ENCODE measurements around the gene UBE2D4. TPM values are rescaled to one million over a fixed set of nuclear protein-coding genes. Genes with fewer than 3 reads are reported as not detected.

The UBE2D4 gene
- total and polyA plus RNA-seq, 2 donors (not counting 3 experiments of a cell fraction or from before 2014, with no cell fraction given), result 11.3 to 19.8 TPM

- Histone ChIP-seq H3K27ac (ENCODE audit: insufficient read depth, low read depth, low read length) (no peak overlapping the region), H4K20me1 (replicated peaks; ENCODE audit: control insufficient read depth, extremely low read depth, insufficient read depth, low read length) (no peaks in the 10 kb centered on the region), H3K36me3 (ENCODE audit: control insufficient read depth in 2 of 2, extremely low read depth in 1 of 2, insufficient read depth in 2 of 2, low read length in 2 of 2) (peaks cover 0 to 2% of the 10 kb centered on the region in 2 experiments), H3K9me3 (replicated peaks; ENCODE audit: control insufficient read depth, insufficient read depth, low read length) (no peaks in the 10 kb centered on the region), H3K4me2 (ENCODE audit: insufficient read depth, low read length) (no peak overlapping the region), H3K4me1 (ENCODE audit: control insufficient read depth, extremely low read depth, insufficient read depth, low read length) (peaks cover 4% of the 10 kb centered on the region), H3K9me1 (replicated peaks; ENCODE audit: control insufficient read depth, extremely low read depth, insufficient read depth, low read length) (no peaks in the 10 kb centered on the region), H3K27me3 (ENCODE audit: control insufficient read depth in 2 of 2, insufficient read depth in 2 of 2, low read length in 2 of 2) (no peaks in the 10 kb centered on the region), H2AFZ (ENCODE audit: low read depth, low read length) (no peak overlapping the region), H3K4me3 (replicated peaks in 1 of 3; ENCODE audit: insufficient read depth in 1 of 3, low read depth in 1 of 3, low read length in 3 of 3) (no peak overlapping the region), H3K79me2 (ENCODE audit: control insufficient read depth, insufficient read depth, low read length) (no peaks in the 10 kb centered on the region), H3K9ac (replicated peaks; ENCODE audit: extremely low read depth, insufficient read depth, low read length) (no peak overlapping the region)
- TF ChIP-seq MYC (IDR thresholded peaks at IDR 0.05; ENCODE audit: low read depth, low read length) (no peak), POLR2AphosphoS5 (IDR thresholded peaks at IDR 0.05; ENCODE audit: insufficient read depth, low read depth, low read length) (no peak), CTCF (IDR thresholded peaks at IDR 0.05; ENCODE audit: extremely low read depth in 1 of 2, insufficient read depth in 1 of 2, low read depth in 1 of 2, low read length in 2 of 2) (no peak), POLR2A (IDR thresholded peaks at IDR 0.05; ENCODE audit: low read depth, low read length) (no peak), FOS (IDR thresholded peaks at IDR 0.05; ENCODE audit: borderline replicate concordance, insufficient read depth, low read length) (no peak), GATA2 (IDR thresholded peaks at IDR 0.05; ENCODE audit: insufficient read depth, insufficient read length, low read depth, low read length) (no peak), JUN (IDR thresholded peaks at IDR 0.05; ENCODE audit: borderline replicate concordance, insufficient read depth, insufficient read length, low read depth) (no peak), EZH2 (IDR thresholded peaks at IDR 0.05; ENCODE audit: borderline replicate concordance, low read depth, low read length, severe bottlenecking) (no peak)
- TF ChIP-seq, protein P1, sequence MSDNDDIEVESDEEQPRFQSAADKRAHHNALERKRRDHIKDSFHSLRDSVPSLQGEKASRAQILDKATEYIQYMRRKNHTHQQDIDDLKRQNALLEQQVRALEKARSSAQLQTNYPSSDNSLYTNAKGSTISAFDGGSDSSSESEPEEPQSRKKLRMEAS (IDR thresholded peaks at IDR 0.05; ENCODE audit: insufficient read depth, insufficient read length), result no peak
- ChIA-PET CTCF (no interaction called here), POLR2A (no interaction called here)
- dilution Hi-C loops (cut with MboI; ENCODE audit: extremely low pct_ligation_motif_present, low sequenced_read_pairs) (no loop called here), intact Hi-C loops (cut with micrococcal nuclease) (loop anchor here (5.0 kb wide), 1 partner anchor 225 kb away; the partner anchor contains the start of gene COA1)
- DNase-seq (ENCODE audit: low read depth, low spot score) (no peak), FAIRE-seq (no peak)
- BruUV-seq (replicated peaks), result no TSS peak
Measured at GRCh38 chr7:43952028-43952427, 25.8 kb downstream of the UBE2D4 start.

All from endothelial cell of umbilical vein (primary cell).